ENCODE results near the gene CPLX3. TPM values are rescaled to one million over a fixed set of nuclear protein-coding genes. Genes with fewer than 3 reads are reported as not detected.

CPLX3 gene
- total and polyA plus RNA-seq, 2 of the 8 experiments (the other 6 are each of a cell fraction or from before 2014, with no cell fraction given): 0.17 TPM; not detected in 1

GRCh38 chr15:74847432-74847831 is 21.0 kb downstream of the CPLX3 start:
- Histone ChIP-seq H2BK120ac (replicated peaks; ENCODE audit: low read depth, low read length) (no peak overlapping the region), H4K5ac (ENCODE audit: insufficient read length, low read depth, low read length) (no peak overlapping the region), H3K36me3 (ENCODE audit: control insufficient read depth in 2 of 4, insufficient read depth in 4 of 4, low read length in 3 of 4) (peaks cover 3 to 23% (median 11%) of the 10 kb centered on the region in 4 experiments; a peak in 6 of 8 replicates), H3K18ac (ENCODE audit: extremely low read depth, low read length) (no peak overlapping the region), H4K8ac (ENCODE audit: extremely low read depth, insufficient read depth, low read length) (0 out of 2 replicates have a peak overlapping the region, but pooled peaks have one; percentile 17), H3K9me3 (ENCODE audit: insufficient read depth in 2 of 2, low read depth in 1 of 2, low read length in 1 of 2) (no peaks in the 10 kb centered on the region), H3K4me3 (ENCODE audit: extremely low read depth in 1 of 4, insufficient read depth in 2 of 4, low read depth in 3 of 4, low read length in 4 of 4) (no peak overlapping the region), H3K56ac (replicated peaks; ENCODE audit: insufficient read length, low read depth, low read length) (no peak overlapping the region), H3K79me2 (ENCODE audit: control insufficient read depth in 1 of 2, insufficient read depth in 2 of 2, low read length in 2 of 2) (no peaks in the 10 kb centered on the region), H3K27me3 (replicated peaks in 1 of 4; ENCODE audit: control insufficient read depth in 3 of 4, extremely low read depth in 1 of 4, insufficient read depth in 3 of 4, low read length in 3 of 4) (no peaks in the 10 kb centered on the region), H3K4me2 (ENCODE audit: insufficient read depth in 1 of 2, low read depth in 2 of 2, low read length in 2 of 2) (no peak overlapping the region), H3K9ac (replicated peaks in 1 of 4; ENCODE audit: extremely low read depth in 1 of 4, low read depth in 3 of 4, low read length in 3 of 4) (no peak overlapping the region), H4K20me1 (replicated peaks in 1 of 2; ENCODE audit: control insufficient read depth in 1 of 2, insufficient read depth in 2 of 2, low read length in 2 of 2) (peaks cover 0 to 4% of the 10 kb centered on the region in 2 experiments), H2BK5ac (ENCODE audit: low read depth, low read length) (no peak overlapping the region), H2BK15ac (ENCODE audit: low read length) (no peak overlapping the region), H3K14ac (ENCODE audit: insufficient read length) (no peak overlapping the region), H3K4me1 (replicated peaks in 1 of 4; ENCODE audit: control insufficient read depth in 3 of 4, insufficient read depth in 4 of 4, low read length in 3 of 4) (peaks cover 0 to 9% (median 3%) of the 10 kb centered on the region in 4 experiments; a peak in 6 of 7 replicates), H3K23ac (ENCODE audit: insufficient read length) (no peak overlapping the region), H3K27ac (ENCODE audit: low read depth, low read length) (no peak overlapping the region), H3K23me2 (ENCODE audit: low read depth, low read length) (peaks cover 7% of the 10 kb centered on the region; the same call in 1 of the 2 replicates), H2AK5ac (ENCODE audit: low read depth, low read length) (no peak overlapping the region), H3K4ac (replicated peaks; ENCODE audit: insufficient read length, low read depth, low read length) (no peak overlapping the region), H2BK12ac (ENCODE audit: low read depth, low read length) (no peak overlapping the region), H2AFZ (ENCODE audit: low read length) (no peak overlapping the region), H2BK20ac (ENCODE audit: low read length) (no peak overlapping the region), H3K79me1 (ENCODE audit: low read depth, low read length) (no peaks in the 10 kb centered on the region), H4K91ac (replicated peaks; ENCODE audit: insufficient read length, low read length) (no peak overlapping the region)
- 89% methylated on average over 3 of the region's 3 CpGs; no CpG with 5 or more reads in 1 of the 2 experiments for WGBS, 2 experiments (ENCODE audit: extremely low coverage in 1 of 2, insufficient coverage in 1 of 2, insufficient read length in 1 of 2, insufficient replicate concordance in 2 of 2, low coverage in 1 of 2, low lambda C conversion rate in 2 of 2, missing lambda C conversion rate in 1 of 2)
- ChIA-PET POLR2A (ENCODE audit: partially characterized antibody) (interaction anchor here (0.9 to 1.6 kb wide), 3 partner anchors 22 to 28 kb away, joined by 3 read pairs; no protein-coding TSS in a partner anchor), CTCF (ENCODE audit: partially characterized antibody) (interaction anchor here (1.1 to 3.0 kb wide), 4 partner anchors 10 to 54 kb away, joined by 3 to 18 read pairs (median 4); no protein-coding TSS in a partner anchor)
- no peak for DNase-seq (ENCODE audit: low read depth in 1 of 2, low spot score in 2 of 2)
- FAIRE-seq: no peak
- TF ChIP-seq RBBP5 (IDR thresholded peaks at IDR 0.05; ENCODE audit: borderline replicate concordance, low read depth, low read length) (no peak), CTBP2 (IDR thresholded peaks at IDR 0.05; ENCODE audit: borderline replicate concordance, insufficient read depth, insufficient read length, low read length) (no peak), EGR1 (IDR thresholded peaks at IDR 0.05; ENCODE audit: borderline replicate concordance, low read depth, low read length) (no peak), CTCF (IDR thresholded peaks at IDR 0.05; ENCODE audit: control extremely low read depth in 1 of 3, insufficient read depth in 1 of 3, low read depth in 1 of 3, low read length in 3 of 3) (no peak), RXRA (IDR thresholded peaks at IDR 0.05; ENCODE audit: insufficient read depth, low read depth, low read length) (no peak), USF2 (IDR thresholded peaks at IDR 0.05; ENCODE audit: low read length) (no peak), FOSL1 (IDR thresholded peaks at IDR 0.05; ENCODE audit: insufficient read depth, low read depth, low read length) (no peak), YY1 (IDR thresholded peaks at IDR 0.05; ENCODE audit: low read depth, low read length) (no peak), TAF1 (IDR thresholded peaks at IDR 0.05; ENCODE audit: low read depth, low read length) (no peak), KDM1A (IDR thresholded peaks at IDR 0.05; ENCODE audit: borderline replicate concordance, low read length) (no peak)

All from H1 (cell line).